ENCODE results near the gene SFXN2. TPM values are rescaled to one million over a fixed set of nuclear protein-coding genes. Genes with fewer than 3 reads are reported as not detected.

The SFXN2 gene
- total RNA-seq, 1 donor from 2014 or later: 4.2 TPM

DNA sequence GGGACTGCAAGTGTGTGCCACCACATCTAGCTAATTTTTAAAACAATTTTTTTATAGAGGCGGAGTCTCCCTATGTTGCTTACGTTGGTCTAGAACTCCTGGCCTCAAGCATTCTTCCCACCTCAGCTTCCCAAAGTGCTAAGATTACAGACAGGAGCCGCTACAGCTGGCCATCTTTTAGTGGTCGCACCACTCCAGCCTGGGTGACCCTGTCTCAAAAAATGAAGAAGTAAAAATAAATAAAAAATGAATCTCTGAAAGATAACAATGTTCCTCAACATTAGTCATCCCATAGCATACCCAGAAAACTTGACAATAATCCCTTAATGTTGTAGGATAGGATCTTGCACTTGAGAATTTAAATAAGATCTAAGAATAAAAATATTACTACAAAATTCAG, 47.5 kb downstream of the SFXN2 start:
- no peaks in the 10 kb centered on the region for H3K27me3 ChIP-seq (ENCODE audit: control insufficient read depth in 3 of 3, insufficient read depth in 3 of 3, low read length in 3 of 3)
- H3K4me3 ChIP-seq (ENCODE audit: low read length in 3 of 3): no peak overlapping the region
- peaks cover 15 to 20% (median 20%) of the 10 kb centered on the region in 3 donors for H3K4me1 ChIP-seq (ENCODE audit: control insufficient read depth in 3 of 3, insufficient read depth in 3 of 3, low read length in 3 of 3)
- H3K9ac ChIP-seq (ENCODE audit: low read depth in 1 of 3, low read length in 3 of 3): no peak overlapping the region
- no peaks in the 10 kb centered on the region for H3K9me3 ChIP-seq (ENCODE audit: control insufficient read depth in 3 of 3, low read length in 3 of 3)
- peaks cover 0 to 4% (median 3%) of the 10 kb centered on the region in 3 donors for H3K36me3 ChIP-seq (ENCODE audit: control insufficient read depth in 3 of 3, insufficient read depth in 3 of 3, low read length in 3 of 3)
- H3K27ac ChIP-seq (ENCODE audit: low read depth, low read length): no peak overlapping the region

DNA sequence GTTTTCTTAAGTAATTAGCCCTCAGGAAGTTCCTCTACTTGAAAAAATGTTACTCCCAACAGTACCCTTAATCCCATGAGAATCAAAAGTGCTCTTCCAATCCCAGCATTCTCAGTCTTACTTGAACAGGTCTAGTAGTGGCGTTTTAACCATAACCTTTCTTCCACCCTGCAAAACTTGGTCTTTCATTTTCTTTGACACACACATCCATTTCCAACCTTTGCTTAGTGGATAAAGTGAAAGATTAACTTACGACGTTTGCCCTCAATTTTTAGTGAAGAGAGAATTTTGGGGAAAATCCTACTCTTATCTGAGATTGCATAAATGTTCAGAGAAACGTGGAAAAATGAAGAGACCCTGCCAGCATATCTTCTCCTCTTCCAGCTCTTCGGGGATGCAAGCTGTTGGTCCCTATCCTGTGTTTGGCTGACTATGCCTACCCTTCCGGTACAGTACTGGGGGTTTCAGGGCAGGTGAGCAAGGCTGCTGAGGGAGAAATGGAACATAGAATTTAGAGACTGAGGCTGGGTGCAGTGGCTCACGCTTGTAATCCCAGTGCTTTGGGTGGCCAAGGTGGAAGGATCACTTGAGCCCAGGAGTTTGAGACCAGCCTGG, 48.1 kb downstream of the SFXN2 start:
- Histone ChIP-seq H3K4me3 (ENCODE audit: low read length in 3 of 3) (no peak overlapping the region), H3K27ac (ENCODE audit: low read depth, low read length) (peak overlapping the region; percentile 47), H3K4me1 (ENCODE audit: control insufficient read depth in 3 of 3, insufficient read depth in 3 of 3, low read length in 3 of 3) (peaks cover 15 to 22% (median 21%) of the 10 kb centered on the region in 3 donors), H3K9me3 (ENCODE audit: control insufficient read depth in 3 of 3, low read length in 3 of 3) (no peaks in the 10 kb centered on the region), H3K36me3 (ENCODE audit: control insufficient read depth in 3 of 3, insufficient read depth in 3 of 3, low read length in 3 of 3) (peaks cover 0 to 4% (median 3%) of the 10 kb centered on the region in 3 donors), H3K9ac (ENCODE audit: low read depth in 1 of 3, low read length in 3 of 3) (no peak overlapping the region), H3K27me3 (ENCODE audit: control insufficient read depth in 3 of 3, insufficient read depth in 3 of 3, low read length in 3 of 3) (no peaks in the 10 kb centered on the region)

DNA sequence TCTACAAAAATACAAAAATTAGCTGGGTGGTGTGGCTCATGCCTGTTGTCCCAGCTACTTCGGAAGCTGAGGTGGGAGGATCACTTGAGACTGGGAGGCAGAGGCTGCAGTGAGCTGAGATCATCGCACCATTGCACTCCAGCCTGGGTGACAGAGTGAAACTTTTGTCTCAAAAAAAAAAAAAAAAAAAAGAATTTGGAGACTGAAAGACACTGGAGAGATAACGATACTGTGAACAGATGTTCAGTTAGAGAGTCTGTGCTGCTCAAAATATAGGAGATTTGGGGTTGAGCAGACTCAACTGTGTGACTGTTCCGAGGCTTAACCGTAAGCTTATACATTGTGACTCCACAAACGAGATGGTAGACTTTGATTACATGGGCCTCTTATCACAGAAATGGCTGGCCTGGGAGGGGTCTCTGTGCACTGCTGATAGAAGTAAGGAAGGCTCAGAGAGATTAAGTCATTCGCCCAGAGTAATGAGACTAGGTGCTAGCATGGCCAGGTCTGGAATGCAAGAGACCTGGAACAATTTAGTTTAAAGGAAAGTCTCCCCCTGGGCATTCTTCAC, 48.7 kb downstream of the SFXN2 start:
- Histone ChIP-seq H3K4me1 (ENCODE audit: control insufficient read depth in 3 of 3, insufficient read depth in 3 of 3, low read length in 3 of 3) (peaks cover 15 to 25% (median 21%) of the 10 kb centered on the region in 3 donors), H3K27me3 (ENCODE audit: control insufficient read depth in 3 of 3, insufficient read depth in 3 of 3, low read length in 3 of 3) (no peaks in the 10 kb centered on the region), H3K27ac (ENCODE audit: low read depth, low read length) (peak overlapping the region; percentile 47), H3K36me3 (ENCODE audit: control insufficient read depth in 3 of 3, insufficient read depth in 3 of 3, low read length in 3 of 3) (peaks cover 0 to 4% (median 3%) of the 10 kb centered on the region in 3 donors), H3K9ac (ENCODE audit: low read depth in 1 of 3, low read length in 3 of 3) (no peak overlapping the region), H3K9me3 (ENCODE audit: control insufficient read depth in 3 of 3, low read length in 3 of 3) (no peaks in the 10 kb centered on the region), H3K4me3 (ENCODE audit: low read length in 3 of 3) (no peak overlapping the region)

DNA sequence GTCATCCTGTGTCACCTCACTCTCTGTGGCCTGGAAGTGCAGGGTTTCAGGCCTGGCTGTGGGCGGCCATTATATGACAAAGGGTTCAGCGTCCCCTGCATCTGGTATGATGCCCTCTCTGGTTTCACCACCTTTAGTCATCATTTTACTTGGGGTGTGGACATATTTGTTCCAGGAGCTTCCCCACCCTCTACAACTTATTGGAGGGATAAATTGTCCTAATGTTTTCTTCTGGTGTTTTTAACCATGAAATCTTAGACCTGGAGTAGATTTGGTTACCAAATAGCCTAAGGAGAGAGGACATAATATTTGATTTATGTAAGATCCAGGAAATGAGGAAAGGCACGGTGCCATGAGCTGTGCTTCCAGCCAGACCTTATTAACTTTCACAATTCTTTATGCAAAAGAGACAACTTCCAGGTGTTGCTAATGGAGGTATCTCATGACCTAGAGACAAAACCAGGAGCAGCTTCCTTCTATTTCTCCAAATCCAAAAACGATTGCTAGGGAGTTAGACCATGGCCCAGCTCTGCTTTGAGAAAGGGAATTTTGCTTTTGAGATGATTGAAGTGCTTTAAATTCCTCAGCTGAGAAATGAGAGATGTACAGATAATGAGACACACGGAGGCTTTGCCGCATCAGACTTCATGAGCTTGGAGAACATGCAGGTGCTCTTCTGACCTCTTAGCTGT, 50.2 kb downstream of the SFXN2 start:
- Histone ChIP-seq H3K27ac (ENCODE audit: low read depth, low read length) (peak overlapping the region; percentile 36), H3K4me1 (ENCODE audit: control insufficient read depth in 3 of 3, insufficient read depth in 3 of 3, low read length in 3 of 3) (peaks cover 15 to 28% (median 20%) of the 10 kb centered on the region in 3 donors)

DNA sequence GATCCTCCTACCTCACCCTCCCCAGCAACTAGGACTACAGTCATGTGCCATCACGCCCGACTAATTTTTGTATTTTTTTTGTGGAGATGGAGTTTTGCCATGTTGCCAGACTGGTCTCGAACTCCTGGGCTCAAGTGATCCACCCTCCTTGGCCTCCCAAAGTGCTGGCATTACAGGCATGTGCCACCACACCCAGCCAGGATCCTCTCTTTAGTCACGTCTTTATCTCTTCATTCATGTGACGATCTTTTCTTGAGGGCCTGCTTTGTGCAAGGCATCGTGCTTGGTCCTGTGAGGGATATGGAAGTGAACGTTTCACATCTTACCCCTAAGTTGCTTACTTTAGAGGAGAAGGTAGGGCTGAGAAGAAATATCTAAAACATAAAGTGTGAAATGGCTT, 50.9 kb downstream of the SFXN2 start:
- no peak overlapping the region for H3K27ac ChIP-seq (ENCODE audit: low read depth, low read length)
- no peaks in the 10 kb centered on the region for H3K9me3 ChIP-seq (ENCODE audit: control insufficient read depth in 3 of 3, low read length in 3 of 3)
- no peak overlapping the region for H3K9ac ChIP-seq (ENCODE audit: low read depth in 1 of 3, low read length in 3 of 3)
- H3K4me3 ChIP-seq (ENCODE audit: low read length in 3 of 3): no peak overlapping the region
- peaks cover 15 to 32% (median 26%) of the 10 kb centered on the region in 3 donors for H3K4me1 ChIP-seq (ENCODE audit: control insufficient read depth in 3 of 3, insufficient read depth in 3 of 3, low read length in 3 of 3)
- H3K27me3 ChIP-seq (ENCODE audit: control insufficient read depth in 3 of 3, insufficient read depth in 3 of 3, low read length in 3 of 3): no peaks in the 10 kb centered on the region
- H3K36me3 ChIP-seq (ENCODE audit: control insufficient read depth in 3 of 3, insufficient read depth in 3 of 3, low read length in 3 of 3): peaks cover 0 to 4% (median 3%) of the 10 kb centered on the region in 3 donors

More for the DNA sequence above, 50.2 kb downstream of the SFXN2 start:
- Histone ChIP-seq H3K27me3 (ENCODE audit: control insufficient read depth in 3 of 3, insufficient read depth in 3 of 3, low read length in 3 of 3) (no peaks in the 10 kb centered on the region), H3K9me3 (ENCODE audit: control insufficient read depth in 3 of 3, low read length in 3 of 3) (no peaks in the 10 kb centered on the region), H3K36me3 (ENCODE audit: control insufficient read depth in 3 of 3, insufficient read depth in 3 of 3, low read length in 3 of 3) (peaks cover 0 to 4% (median 3%) of the 10 kb centered on the region in 3 donors), H3K4me3 (ENCODE audit: low read length in 3 of 3) (no peak overlapping the region), H3K9ac (ENCODE audit: low read depth in 1 of 3, low read length in 3 of 3) (no peak overlapping the region)

DNA sequence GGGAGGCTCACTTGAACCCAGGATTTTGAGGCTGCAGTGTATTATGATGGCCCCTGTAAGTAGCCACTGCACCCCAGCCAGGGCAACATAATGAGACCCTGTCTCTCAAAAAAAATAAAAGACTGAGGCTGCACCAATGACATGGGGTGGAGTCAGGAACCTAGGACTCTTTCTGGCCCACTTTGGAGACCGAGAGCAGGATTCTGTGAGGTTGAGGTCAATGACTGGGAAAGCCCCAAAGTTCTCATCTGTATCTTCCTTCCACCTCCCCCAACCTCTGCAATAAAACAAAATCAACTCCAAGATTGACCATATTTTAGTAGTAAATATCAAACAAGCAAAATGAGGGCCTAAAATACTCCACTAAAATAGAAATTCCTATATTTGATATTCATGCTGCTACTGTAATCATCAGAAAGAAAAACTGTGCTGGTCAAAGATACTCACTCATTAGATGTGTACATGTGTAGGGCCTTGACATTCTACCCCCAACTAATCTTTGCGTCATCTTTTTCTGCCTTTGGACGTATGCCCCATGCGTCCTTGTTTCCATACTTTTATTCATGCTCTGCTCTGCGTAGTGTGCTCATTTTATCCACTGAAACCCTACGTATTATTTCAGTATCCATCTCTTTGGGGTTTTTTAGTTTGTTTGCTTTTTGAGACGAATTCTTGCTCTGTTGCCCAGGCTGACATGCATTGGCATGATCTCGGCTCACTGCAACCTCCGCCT, 53.2 kb downstream of the SFXN2 start:
- Histone ChIP-seq H3K9ac (ENCODE audit: low read depth in 1 of 3, low read length in 3 of 3) (no peak overlapping the region), H3K36me3 (ENCODE audit: control insufficient read depth in 3 of 3, insufficient read depth in 3 of 3, low read length in 3 of 3) (peaks cover 0 to 4% (median 3%) of the 10 kb centered on the region in 3 donors), H3K4me3 (ENCODE audit: low read length in 3 of 3) (no peak overlapping the region), H3K27ac (ENCODE audit: low read depth, low read length) (no peak overlapping the region), H3K4me1 (ENCODE audit: control insufficient read depth in 3 of 3, insufficient read depth in 3 of 3, low read length in 3 of 3) (peaks cover 15 to 38% (median 35%) of the 10 kb centered on the region in 3 donors), H3K9me3 (ENCODE audit: control insufficient read depth in 3 of 3, low read length in 3 of 3) (no peaks in the 10 kb centered on the region), H3K27me3 (ENCODE audit: control insufficient read depth in 3 of 3, insufficient read depth in 3 of 3, low read length in 3 of 3) (no peaks in the 10 kb centered on the region)

DNA sequence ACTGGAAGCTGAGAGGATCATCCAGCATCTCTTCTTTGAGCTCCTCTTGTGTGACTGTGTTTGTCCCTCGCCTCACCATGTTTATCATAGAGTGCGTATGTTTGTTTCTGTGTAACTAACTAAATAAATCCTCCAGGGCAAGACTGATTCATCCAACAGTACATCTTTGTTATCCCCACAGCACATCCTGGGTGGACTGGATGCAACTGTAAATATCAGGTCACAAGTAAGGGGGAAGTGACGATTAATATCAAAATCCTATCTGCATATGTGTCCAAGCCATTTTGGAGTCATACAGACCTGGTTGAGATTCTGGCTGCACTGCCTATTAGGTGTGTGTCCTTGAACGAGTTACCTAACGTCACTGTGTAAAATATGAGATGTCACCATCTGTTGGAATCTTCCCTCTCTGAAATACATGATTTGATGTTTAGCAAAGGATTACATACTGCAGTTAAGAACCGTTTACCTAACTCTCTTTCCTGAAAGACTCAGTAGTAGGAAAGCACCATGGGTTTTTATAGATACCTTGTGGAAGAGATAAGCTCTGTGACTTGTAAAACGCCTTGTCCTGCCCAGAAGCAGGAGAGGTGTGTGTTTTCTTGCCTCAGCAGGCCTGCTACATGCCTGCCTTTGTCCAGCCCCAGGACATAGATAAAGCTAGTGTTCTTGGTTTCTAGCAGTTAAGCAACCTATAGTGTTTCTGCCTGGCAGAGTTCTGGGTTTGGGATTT, 55.1 kb downstream of the SFXN2 start:
- Histone ChIP-seq H3K4me3 (ENCODE audit: low read length in 3 of 3) (no peak overlapping the region), H3K4me1 (ENCODE audit: control insufficient read depth in 3 of 3, insufficient read depth in 3 of 3, low read length in 3 of 3) (peaks cover 24 to 47% (median 45%) of the 10 kb centered on the region in 3 donors), H3K27me3 (ENCODE audit: control insufficient read depth in 3 of 3, insufficient read depth in 3 of 3, low read length in 3 of 3) (no peaks in the 10 kb centered on the region), H3K36me3 (ENCODE audit: control insufficient read depth in 3 of 3, insufficient read depth in 3 of 3, low read length in 3 of 3) (peaks cover 0 to 3% (median 0%) of the 10 kb centered on the region in 3 donors), H3K27ac (ENCODE audit: low read depth, low read length) (peak overlapping the region; percentile 16), H3K9me3 (ENCODE audit: control insufficient read depth in 3 of 3, low read length in 3 of 3) (no peaks in the 10 kb centered on the region), H3K9ac (ENCODE audit: low read depth in 1 of 3, low read length in 3 of 3) (no peak overlapping the region)

DNA sequence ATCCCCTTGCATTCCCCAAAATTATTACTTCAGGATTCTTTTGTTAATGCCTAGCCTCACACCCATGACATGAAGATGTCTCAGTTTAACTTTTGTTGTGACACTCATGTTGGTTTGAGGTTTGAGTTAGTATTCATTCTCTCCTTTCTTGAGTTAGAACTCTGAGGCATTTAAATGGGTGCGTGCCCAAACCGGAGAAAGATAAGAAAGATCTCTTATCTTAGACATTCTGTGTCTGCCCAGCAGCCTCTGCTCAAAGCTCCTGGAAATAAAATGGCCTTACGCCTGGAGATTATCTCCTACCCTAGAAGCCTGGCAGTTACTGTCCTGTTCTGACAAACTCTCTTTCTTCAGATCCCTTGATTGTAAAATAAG, 55.7 kb downstream of the SFXN2 start:
- peak overlapping the region; percentile 16 for H3K27ac ChIP-seq (ENCODE audit: low read depth, low read length)
- no peaks in the 10 kb centered on the region for H3K9me3 ChIP-seq (ENCODE audit: control insufficient read depth in 3 of 3, low read length in 3 of 3)
- peaks cover 27 to 51% (median 46%) of the 10 kb centered on the region in 3 donors for H3K4me1 ChIP-seq (ENCODE audit: control insufficient read depth in 3 of 3, insufficient read depth in 3 of 3, low read length in 3 of 3)
- H3K4me3 ChIP-seq (ENCODE audit: low read length in 3 of 3): no peak overlapping the region
- H3K9ac ChIP-seq (ENCODE audit: low read depth in 1 of 3, low read length in 3 of 3): no peak overlapping the region
- H3K36me3 ChIP-seq (ENCODE audit: control insufficient read depth in 3 of 3, insufficient read depth in 3 of 3, low read length in 3 of 3): peaks cover 0 to 3% (median 0%) of the 10 kb centered on the region in 3 donors
- H3K27me3 ChIP-seq (ENCODE audit: control insufficient read depth in 3 of 3, insufficient read depth in 3 of 3, low read length in 3 of 3): no peaks in the 10 kb centered on the region

DNA sequence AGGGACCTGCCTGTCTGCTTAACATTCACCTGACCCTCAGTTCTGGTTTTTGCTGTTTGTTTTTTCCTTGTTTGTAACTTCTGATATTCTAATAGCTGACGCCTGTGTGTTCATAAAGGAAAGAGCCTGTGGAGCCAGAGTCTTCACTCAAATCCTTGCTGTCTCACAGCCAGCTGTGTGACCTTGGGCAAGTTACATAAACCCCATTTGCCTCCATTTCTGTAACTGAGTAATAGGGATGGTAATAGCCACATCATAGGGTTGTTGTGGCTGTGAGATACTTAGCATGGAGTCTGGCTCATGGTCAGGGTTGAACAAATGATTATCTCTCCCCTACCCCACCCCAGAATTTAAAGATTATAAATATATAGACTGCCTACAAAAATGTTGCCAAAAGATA, 56.4 kb downstream of the SFXN2 start:
- Histone ChIP-seq H3K9me3 (ENCODE audit: control insufficient read depth in 3 of 3, low read length in 3 of 3) (no peaks in the 10 kb centered on the region), H3K4me3 (ENCODE audit: low read length in 3 of 3) (peak overlapping the region in 1 of 3 donors; percentile 38), H3K27me3 (ENCODE audit: control insufficient read depth in 3 of 3, insufficient read depth in 3 of 3, low read length in 3 of 3) (no peaks in the 10 kb centered on the region), H3K36me3 (ENCODE audit: control insufficient read depth in 3 of 3, insufficient read depth in 3 of 3, low read length in 3 of 3) (no peaks in the 10 kb centered on the region), H3K4me1 (ENCODE audit: control insufficient read depth in 3 of 3, insufficient read depth in 3 of 3, low read length in 3 of 3) (peaks cover 29 to 51% (median 51%) of the 10 kb centered on the region in 3 donors), H3K9ac (ENCODE audit: low read depth in 1 of 3, low read length in 3 of 3) (no peak overlapping the region), H3K27ac (ENCODE audit: low read depth, low read length) (peak overlapping the region; percentile 16)
